Sigmoid colon (tissue), 7 donors: ENCODE data around the gene PATJ. TPM values are rescaled to one million over a fixed set of nuclear protein-coding genes. Genes with fewer than 3 reads are reported as not detected.

Source experiments
- DNase-seq: peaks from one replicate; pipeline ENCODE4 v3.0.0-alpha.2; 2019
- H3K27ac ChIP-seq, 4 donors: fragments of 200-600 bp; sonication (generic); one replicate each; pipeline ENCODE4 v1.5.1; 2016 to 2019; ENCODE audit warnings: mild to moderate bottlenecking in 1 of 4
- H3K27me3 ChIP-seq, 3 donors: fragments of 200-600 bp; sonication (generic); one replicate each; pipeline ENCODE4 v1.5.1; 2019; ENCODE audit warnings: mild to moderate bottlenecking in 1 of 3
- H3K36me3 ChIP-seq, 4 donors: fragments of 200-600 bp; sonication (generic); one replicate each; pipeline ENCODE4 v1.5.1; 2016 to 2019
- H3K4me1 ChIP-seq, 4 donors: fragments of 200-600 bp; sonication (generic); one replicate each; pipeline ENCODE4 v1.5.1; 2017 to 2019
- H3K4me3 ChIP-seq, 4 donors: fragments of 200-600 bp; sonication (generic); one replicate each; pipeline ENCODE4 v1.5.1; 2017 to 2019; ENCODE audit warnings: mild to moderate bottlenecking in 2 of 4, moderate library complexity in 1 of 4
- H3K9me3 ChIP-seq, 4 donors: fragments of 200-600 bp in 3 of 4; sonication (generic) in 3 of 4; one replicate each; pipeline versions ENCODE4 v1.5.1 to v1.6.1; 2013 to 2019
- CTCF ChIP-seq, 4 experiments: fragments of 450-650 bp in 3 of 4; fragments of 200-600 bp in 1 of 4; IDR thresholded peaks; one replicate each; pipeline ENCODE4 v1.5.1; 2016 to 2019; ENCODE audit warnings: antibody characterized with exemption in 4 of 4, mild to moderate bottlenecking in 3 of 4, moderate library complexity in 2 of 4
- EP300 ChIP-seq, 4 donors: sonication (generic); formaldehyde crosslinking; IDR thresholded peaks; one replicate each; pipeline ENCODE4 v1.6.1; 2017; ENCODE audit warnings: antibody characterized with exemption in 4 of 4
- POLR2A ChIP-seq, 2 donors: fragments of 450-650 bp; IDR thresholded peaks; one replicate each; pipeline ENCODE4 v1.6.1; 2016; ENCODE audit warnings: antibody characterized with exemption in 2 of 2, mild to moderate bottlenecking in 2 of 2, moderate library complexity in 2 of 2
- POLR2AphosphoS5 ChIP-seq, 4 donors: sonication (generic); formaldehyde crosslinking; IDR thresholded peaks; one replicate each; pipeline ENCODE4 v1.6.1; 2017; ENCODE audit warnings: antibody characterized with exemption in 4 of 4
- WGBS, 2 donors: extraction: QIAGEN DNeasy Blood & Tissue Kit; methylation state at CpG; one replicate each; pipeline ENCODE4 v1.1.7; 2013; 5-methylcytosine and 5-hydroxymethylcytosine counted together
- intact Hi-C: fragments of 100-400 bp; cut with DNase I; formaldehyde crosslinking; loops from one replicate; pipeline ENCODE4 v1.15.1; 2023
- polyA plus RNA-seq, 3 donors: library from polyadenylated mRNA; stranded (reverse); fragments of 200-250 nt; gene quantifications; one replicate each; pipeline ENCODE4 v1.2.3, GENCODE V29; 2013
- total RNA-seq, 4 donors: library from RNA; depleted of rRNA; stranded (reverse); fragments of >200 nt; gene quantifications; one replicate each; pipeline ENCODE4 v1.1.0, GENCODE V29; 2016
- donor health status: healthy with polysubstance abuse.
- donor health status: Bipolar disorder and iron deficiency.
- donor health status: healthy.

The PATJ gene
- total and polyA plus RNA-seq, 7 donors: 10.2 to 33.2 (median 21.3) TPM

GRCh38 chr1:61981870-61982660, 239.8 kb downstream of the PATJ start:
- TF ChIP-seq EP300 (IDR thresholded peaks at IDR 0.05) (no peak), POLR2AphosphoS5 (IDR thresholded peaks at IDR 0.05) (no peak), POLR2A (IDR thresholded peaks at IDR 0.05) (no peak), CTCF (IDR thresholded peaks at IDR 0.05) (no peak)
- 95 to 96% methylated on average over 7 of the region's 7 CpGs for WGBS, 2 donors
- Histone ChIP-seq H3K4me1 (no peaks in the 10 kb centered on the region), H3K27ac (no peak overlapping the region), H3K27me3 (no peaks in the 10 kb centered on the region), H3K36me3 (no peaks in the 10 kb centered on the region), H3K4me3 (no peak overlapping the region), H3K9me3 (no peaks in the 10 kb centered on the region)
- DNase-seq: no peak
- intact Hi-C loops: no loop called here

GRCh38 chr1:61983236-61983635, 241.0 kb downstream of the PATJ start:
- no peak for TF ChIP-seq EP300 (IDR thresholded peaks at IDR 0.05)
- TF ChIP-seq CTCF (IDR thresholded peaks at IDR 0.05): no peak
- no peak for TF ChIP-seq POLR2A (IDR thresholded peaks at IDR 0.05)
- no peak for TF ChIP-seq POLR2AphosphoS5 (IDR thresholded peaks at IDR 0.05)
- Histone ChIP-seq H3K9me3 (no peaks in the 10 kb centered on the region), H3K27ac (no peak overlapping the region), H3K4me3 (no peak overlapping the region), H3K4me1 (no peaks in the 10 kb centered on the region), H3K27me3 (no peaks in the 10 kb centered on the region), H3K36me3 (no peaks in the 10 kb centered on the region)
- WGBS, 2 donors: 57 to 69% methylated on average over 1 of the region's 1 CpG
- DNase-seq: no peak
- intact Hi-C loops: no loop called here

DNA sequence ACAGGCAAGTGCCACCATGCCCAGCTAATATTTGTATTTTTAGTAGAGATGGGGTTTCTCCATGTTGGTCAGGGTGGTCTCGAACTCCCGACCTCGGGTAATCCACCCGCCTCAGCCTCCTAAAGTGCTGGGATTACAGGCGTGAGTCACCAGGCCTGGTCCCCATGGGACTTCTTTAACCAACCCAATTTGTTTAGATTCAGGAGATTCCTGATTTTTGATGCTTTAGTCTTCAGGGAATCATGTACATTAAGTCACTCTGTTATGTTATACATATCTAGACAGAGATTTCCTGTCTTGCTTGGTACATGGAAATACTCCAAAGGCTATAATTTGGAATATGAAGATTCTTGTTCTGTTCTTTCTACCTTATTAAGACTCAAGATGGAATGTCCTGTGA, 250.0 kb downstream of the PATJ start:
- DNase-seq: no peak
- no peaks in the 10 kb centered on the region for H3K4me1 ChIP-seq
- WGBS, 2 donors: 97% methylated on average over 5 of the region's 5 CpGs
- H3K4me3 ChIP-seq: no peak overlapping the region
- H3K9me3 ChIP-seq: no peaks in the 10 kb centered on the region
- TF ChIP-seq POLR2AphosphoS5 (IDR thresholded peaks at IDR 0.05) (no peak), POLR2A (IDR thresholded peaks at IDR 0.05) (no peak), CTCF (IDR thresholded peaks at IDR 0.05) (no peak), EP300 (IDR thresholded peaks at IDR 0.05) (no peak)
- no peak overlapping the region for H3K27ac ChIP-seq
- H3K36me3 ChIP-seq: no peaks in the 10 kb centered on the region
- intact Hi-C loops: no loop called here
- H3K27me3 ChIP-seq: no peaks in the 10 kb centered on the region

DNA sequence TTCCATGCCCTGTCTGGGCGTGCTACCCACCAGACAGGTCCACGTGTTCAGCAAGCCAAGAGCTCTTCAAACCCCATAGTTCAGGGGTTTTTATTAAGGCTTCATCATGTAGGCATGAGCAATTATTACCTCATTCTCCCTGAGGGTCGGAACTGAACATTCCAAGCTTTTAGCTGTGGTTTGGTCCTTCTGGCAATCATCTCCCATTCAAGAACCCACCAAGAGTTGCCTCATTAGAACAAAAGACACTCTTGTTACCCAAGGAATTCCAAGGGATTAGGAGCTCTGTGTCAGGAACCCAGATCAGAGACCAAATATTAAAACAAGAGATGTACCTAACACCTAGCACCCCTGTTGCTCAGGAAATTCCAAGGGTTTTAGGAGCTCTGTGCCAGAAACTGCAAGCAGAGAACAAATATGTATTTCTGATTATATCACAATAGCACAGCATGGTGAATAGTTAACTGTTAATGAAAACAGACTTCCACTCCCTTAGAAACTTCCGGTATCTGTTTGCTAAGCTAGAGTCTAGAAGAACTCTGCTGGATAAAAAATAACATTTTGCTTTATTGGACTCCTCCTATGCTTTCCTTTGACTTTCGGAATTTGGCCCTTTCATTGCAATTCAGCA, 251.2 kb downstream of the PATJ start:
- Histone ChIP-seq H3K27me3 (no peaks in the 10 kb centered on the region), H3K9me3 (no peaks in the 10 kb centered on the region), H3K4me1 (no peaks in the 10 kb centered on the region), H3K4me3 (no peak overlapping the region), H3K36me3 (no peaks in the 10 kb centered on the region), H3K27ac (no peak overlapping the region)
- intact Hi-C loops: no loop called here
- no peak for DNase-seq
- WGBS, 2 donors: 91 to 92% methylated on average over 5 of the region's 5 CpGs
- TF ChIP-seq CTCF (IDR thresholded peaks at IDR 0.05) (no peak), POLR2AphosphoS5 (IDR thresholded peaks at IDR 0.05) (no peak), EP300 (IDR thresholded peaks at IDR 0.05) (no peak), POLR2A (IDR thresholded peaks at IDR 0.05) (no peak)
